Measurements from ENCODE around the gene ENPP3. TPM values are rescaled to one million over a fixed set of nuclear protein-coding genes. Genes with fewer than 3 reads are reported as not detected.

The ENPP3 gene
- total RNA-seq, 1 donor from 2014 or later, result not detected

GRCh38 chr6:131655951-131656350 lies 18.8 kb downstream of the ENPP3 start:
- no peak for DNase-seq (ENCODE audit: extremely low spot score, unreplicated experiment)
- Mint-ChIP-seq H3K27ac (ENCODE audit: unreplicated experiment) (no peak overlapping the region), H3K9me3 (ENCODE audit: unreplicated experiment) (no peaks in the 10 kb centered on the region), H3K4me1 (ENCODE audit: unreplicated experiment) (no peaks in the 10 kb centered on the region), H3K27me3 (ENCODE audit: unreplicated experiment) (peaks cover 16% of the 10 kb centered on the region), H3K4me3 (ENCODE audit: unreplicated experiment) (no peak overlapping the region), H3K36me3 (ENCODE audit: unreplicated experiment) (no peaks in the 10 kb centered on the region)
- TF ChIP-seq, protein P1, sequence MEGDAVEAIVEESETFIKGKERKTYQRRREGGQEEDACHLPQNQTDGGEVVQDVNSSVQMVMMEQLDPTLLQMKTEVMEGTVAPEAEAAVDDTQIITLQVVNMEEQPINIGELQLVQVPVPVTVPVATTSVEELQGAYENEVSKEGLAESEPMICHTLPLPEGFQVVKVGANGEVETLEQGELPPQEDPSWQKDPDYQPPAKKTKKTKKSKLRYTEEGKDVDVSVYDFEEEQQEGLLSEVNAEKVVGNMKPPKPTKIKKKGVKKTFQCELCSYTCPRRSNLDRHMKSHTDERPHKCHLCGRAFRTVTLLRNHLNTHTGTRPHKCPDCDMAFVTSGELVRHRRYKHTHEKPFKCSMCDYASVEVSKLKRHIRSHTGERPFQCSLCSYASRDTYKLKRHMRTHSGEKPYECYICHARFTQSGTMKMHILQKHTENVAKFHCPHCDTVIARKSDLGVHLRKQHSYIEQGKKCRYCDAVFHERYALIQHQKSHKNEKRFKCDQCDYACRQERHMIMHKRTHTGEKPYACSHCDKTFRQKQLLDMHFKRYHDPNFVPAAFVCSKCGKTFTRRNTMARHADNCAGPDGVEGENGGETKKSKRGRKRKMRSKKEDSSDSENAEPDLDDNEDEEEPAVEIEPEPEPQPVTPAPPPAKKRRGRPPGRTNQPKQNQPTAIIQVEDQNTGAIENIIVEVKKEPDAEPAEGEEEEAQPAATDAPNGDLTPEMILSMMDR (IDR thresholded peaks at IDR 0.05), result no peak

- Mint-ChIP-seq H3K4me1 (ENCODE audit: unreplicated experiment) (no peaks in the 10 kb centered on the region), H3K27ac (ENCODE audit: unreplicated experiment) (no peak overlapping the region), H3K36me3 (ENCODE audit: unreplicated experiment) (no peaks in the 10 kb centered on the region), H3K27me3 (ENCODE audit: unreplicated experiment) (peaks cover 12% of the 10 kb centered on the region), H3K9me3 (ENCODE audit: unreplicated experiment) (no peaks in the 10 kb centered on the region), H3K4me3 (ENCODE audit: unreplicated experiment) (no peak overlapping the region)
- TF ChIP-seq, protein P1 (IDR thresholded peaks at IDR 0.05), result no peak
- DNase-seq (ENCODE audit: extremely low spot score, unreplicated experiment), result no peak
These were observed 19.6 kb downstream of the ENPP3 start for GRCh38 chr6:131656667-131657066.

DNA sequence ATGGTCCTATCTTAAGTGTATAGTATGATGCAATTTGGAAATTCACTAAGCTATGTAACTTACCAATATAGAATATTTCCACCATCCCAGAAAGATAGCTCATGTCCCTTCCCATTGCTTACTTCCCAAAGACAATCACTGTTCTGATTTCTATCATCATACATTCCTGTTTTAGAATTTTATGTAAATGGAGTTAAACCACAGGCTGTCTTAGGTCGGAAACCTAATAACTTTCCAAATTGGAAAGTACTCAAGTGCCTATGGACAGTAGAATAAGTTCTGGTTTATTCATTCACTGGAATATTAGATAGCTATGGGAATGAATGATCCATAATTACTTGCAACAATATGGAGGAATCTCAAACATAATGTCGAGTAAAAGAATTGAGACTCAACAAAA lies 20.1 kb downstream of the ENPP3 start:
- H3K4me3 Mint-ChIP-seq (ENCODE audit: unreplicated experiment), result no peak overlapping the region
- no peak for DNase-seq (ENCODE audit: extremely low spot score, unreplicated experiment)
- no peaks in the 10 kb centered on the region for H3K36me3 Mint-ChIP-seq (ENCODE audit: unreplicated experiment)
- peaks cover 10% of the 10 kb centered on the region for H3K27me3 Mint-ChIP-seq (ENCODE audit: unreplicated experiment)
- H3K27ac Mint-ChIP-seq (ENCODE audit: unreplicated experiment), result no peak overlapping the region
- H3K9me3 Mint-ChIP-seq (ENCODE audit: unreplicated experiment), result no peaks in the 10 kb centered on the region
- H3K4me1 Mint-ChIP-seq (ENCODE audit: unreplicated experiment), result no peaks in the 10 kb centered on the region
- TF ChIP-seq, protein P1 (IDR thresholded peaks at IDR 0.05), result no peak

GRCh38 chr6:131657630-131658111 lies 20.6 kb downstream of the ENPP3 start:
- TF ChIP-seq, protein P1 (IDR thresholded peaks at IDR 0.05), result no peak
- H3K27me3 Mint-ChIP-seq (ENCODE audit: unreplicated experiment), result peaks cover 7% of the 10 kb centered on the region
- no peaks in the 10 kb centered on the region for H3K9me3 Mint-ChIP-seq (ENCODE audit: unreplicated experiment)
- no peaks in the 10 kb centered on the region for H3K4me1 Mint-ChIP-seq (ENCODE audit: unreplicated experiment)
- no peaks in the 10 kb centered on the region for H3K36me3 Mint-ChIP-seq (ENCODE audit: unreplicated experiment)
- no peak for DNase-seq (ENCODE audit: extremely low spot score, unreplicated experiment)
- H3K4me3 Mint-ChIP-seq (ENCODE audit: unreplicated experiment), result no peak overlapping the region
- no peak overlapping the region for H3K27ac Mint-ChIP-seq (ENCODE audit: unreplicated experiment)

DNA sequence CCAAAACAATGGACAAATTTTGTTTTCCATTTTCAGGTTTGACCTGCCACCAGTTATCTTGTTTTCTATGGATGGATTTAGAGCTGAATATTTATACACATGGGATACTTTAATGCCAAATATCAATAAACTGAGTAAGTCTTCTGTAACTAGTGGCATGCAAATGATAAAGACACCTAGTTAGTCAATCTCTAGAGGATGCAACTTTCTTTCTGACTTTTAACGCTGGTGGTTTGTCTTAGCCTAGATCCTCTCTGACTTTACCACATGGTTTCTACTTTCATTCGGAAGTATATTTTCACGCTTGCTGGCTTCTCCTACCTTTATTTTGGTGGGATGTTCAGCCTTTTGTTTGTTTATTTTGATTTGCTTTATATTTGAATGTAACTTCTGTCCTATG lies 21.2 kb downstream of the ENPP3 start:
- TF ChIP-seq, protein P1 (IDR thresholded peaks at IDR 0.05), result no peak
- Mint-ChIP-seq H3K36me3 (ENCODE audit: unreplicated experiment) (no peaks in the 10 kb centered on the region), H3K4me3 (ENCODE audit: unreplicated experiment) (no peak overlapping the region), H3K4me1 (ENCODE audit: unreplicated experiment) (no peaks in the 10 kb centered on the region), H3K9me3 (ENCODE audit: unreplicated experiment) (no peaks in the 10 kb centered on the region), H3K27ac (ENCODE audit: unreplicated experiment) (no peak overlapping the region), H3K27me3 (ENCODE audit: unreplicated experiment) (peaks cover 6% of the 10 kb centered on the region)
- DNase-seq (ENCODE audit: extremely low spot score, unreplicated experiment), result no peak

Data from osteocyte (in vitro differentiated cells).